Peyer's patch (tissue), 4 donors: ENCODE data around the gene ADGRD1.
A peak's percentile ranks its signal among the peaks of the same experiment; 100 is the strongest.

ENCODE experiments used
- POLR2A ChIP-seq, 2 donors: fragments of 450-650 bp; IDR thresholded peaks; one replicate each; pipeline ENCODE4 v1.5.1; 2017; ENCODE audit warnings: antibody characterized with exemption in 2 of 2, mild to moderate bottlenecking in 2 of 2, moderate library complexity in 2 of 2
- TF ChIP-seq, protein P1 (sequence below), 6 experiments: fragments of 450-650 bp in 4 of 6; fragments of 200-600 bp in 2 of 6; sonication (generic) in 1 of 6; IDR thresholded peaks; one replicate each; pipeline ENCODE4 v1.5.1; 2017 to 2019; ENCODE audit warnings: antibody characterized with exemption in 6 of 6, mild to moderate bottlenecking in 3 of 6, moderate library complexity in 1 of 6

DNA sequence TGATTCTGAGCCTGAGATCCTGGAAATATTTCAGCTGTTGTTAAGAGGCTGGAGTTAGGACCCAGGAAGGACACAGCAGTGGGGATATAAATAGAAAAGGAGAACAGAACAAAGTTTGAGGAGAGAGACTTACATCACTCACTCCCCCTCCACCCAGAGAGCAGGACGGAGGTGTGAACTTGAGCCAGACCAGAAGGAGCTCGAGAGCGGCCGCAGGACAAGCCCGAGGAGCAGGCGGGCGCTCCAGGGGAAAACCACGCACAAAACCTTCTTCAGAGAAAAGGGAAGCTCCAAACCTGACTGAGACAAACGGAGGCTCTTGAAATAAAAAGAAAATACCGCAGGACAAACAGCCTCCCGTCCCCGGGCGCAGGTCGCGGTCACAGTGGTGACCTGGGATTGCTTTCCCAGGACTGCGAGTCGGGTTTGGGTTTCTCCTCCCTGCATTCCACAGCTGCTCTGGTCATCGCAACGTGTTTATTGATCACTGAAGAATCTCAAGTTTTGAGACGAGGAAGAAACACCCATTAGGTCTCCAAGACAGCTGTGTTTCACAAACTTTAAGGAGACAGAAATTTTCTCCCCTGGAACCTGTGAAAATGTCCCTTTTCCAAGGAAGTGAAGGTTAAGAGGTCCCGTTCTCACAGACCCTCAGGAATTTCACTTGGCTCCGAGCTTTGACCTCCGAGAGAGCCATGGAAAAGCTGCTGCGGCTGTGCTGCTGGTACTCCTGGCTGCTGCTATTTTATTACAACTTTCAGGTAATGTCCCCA, at the start of gene ADGRD1:
- TF ChIP-seq, protein P1, sequence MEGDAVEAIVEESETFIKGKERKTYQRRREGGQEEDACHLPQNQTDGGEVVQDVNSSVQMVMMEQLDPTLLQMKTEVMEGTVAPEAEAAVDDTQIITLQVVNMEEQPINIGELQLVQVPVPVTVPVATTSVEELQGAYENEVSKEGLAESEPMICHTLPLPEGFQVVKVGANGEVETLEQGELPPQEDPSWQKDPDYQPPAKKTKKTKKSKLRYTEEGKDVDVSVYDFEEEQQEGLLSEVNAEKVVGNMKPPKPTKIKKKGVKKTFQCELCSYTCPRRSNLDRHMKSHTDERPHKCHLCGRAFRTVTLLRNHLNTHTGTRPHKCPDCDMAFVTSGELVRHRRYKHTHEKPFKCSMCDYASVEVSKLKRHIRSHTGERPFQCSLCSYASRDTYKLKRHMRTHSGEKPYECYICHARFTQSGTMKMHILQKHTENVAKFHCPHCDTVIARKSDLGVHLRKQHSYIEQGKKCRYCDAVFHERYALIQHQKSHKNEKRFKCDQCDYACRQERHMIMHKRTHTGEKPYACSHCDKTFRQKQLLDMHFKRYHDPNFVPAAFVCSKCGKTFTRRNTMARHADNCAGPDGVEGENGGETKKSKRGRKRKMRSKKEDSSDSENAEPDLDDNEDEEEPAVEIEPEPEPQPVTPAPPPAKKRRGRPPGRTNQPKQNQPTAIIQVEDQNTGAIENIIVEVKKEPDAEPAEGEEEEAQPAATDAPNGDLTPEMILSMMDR (IDR thresholded peaks at IDR 0.05), result no peak
- peak in 1 of 2 donors; percentile 14 for TF ChIP-seq POLR2A (IDR thresholded peaks at IDR 0.05)
